Thoracic aorta (tissue), 2 donors: ENCODE data around the gene PKD1. TPM values are rescaled to one million over a fixed set of nuclear protein-coding genes. Genes with fewer than 3 reads are reported as not detected.

Experiments used
- ATAC-seq: fragments of 150-250 bp; one replicate; pipeline ENCODE4 v1.8.0; 2017; ENCODE audit warnings: low read depth; ENCODE audit not compliant: insufficient number of reproducible peaks, low FRiP score
- DNase-seq: peaks from one replicate; pipeline ENCODE4 v3.0.0-alpha.2; 2020; ENCODE audit warnings: low spot score
- H3K27ac ChIP-seq, 2 donors: fragments of 200-600 bp; sonication (generic); 1 replicate in 1 of 2; 2 replicates in 1 of 2; pipeline ENCODE4 v1.5.1; 2016; ENCODE audit warnings: mild to moderate bottlenecking in 2 of 2, moderate library complexity in 2 of 2
- H3K27me3 ChIP-seq: fragments of 200-600 bp; sonication (generic); replicated peaks from 2 replicates; pipeline ENCODE4 v1.6.0; 2016; ENCODE audit warnings: mild to moderate bottlenecking; ENCODE audit not compliant: insufficient read depth
- H3K36me3 ChIP-seq: fragments of 200-600 bp; sonication (generic); one replicate; pipeline ENCODE4 v1.5.1; 2016
- H3K4me1 ChIP-seq, 2 donors: fragments of 200-600 bp; sonication (generic); 1 replicate in 1 of 2; 2 replicates in 1 of 2; pipeline versions ENCODE4 v1.5.1 to v1.6.0; 2016; ENCODE audit warnings: low read depth in 2 of 2, mild to moderate bottlenecking in 1 of 2; ENCODE audit not compliant: control insufficient read depth in 1 of 2
- H3K4me3 ChIP-seq: fragments of 200-600 bp; sonication (generic); 2 replicates; pipeline ENCODE4 v1.5.1; 2016; ENCODE audit warnings: mild to moderate bottlenecking
- H3K9me3 ChIP-seq: fragments of 200-600 bp; sonication (generic); 2 replicates; pipeline ENCODE4 v1.5.1; 2016
- total RNA-seq, 2 donors: library from RNA; depleted of rRNA; stranded (reverse); fragments of >200 nt; gene quantifications; one replicate each; pipeline versions ENCODE4 v1.1.0 to v1.2.3, GENCODE V29; 2016
- TF ChIP-seq, protein P1 (sequence below): fragments of 200-600 bp; sonication (generic); IDR thresholded peaks from one replicate; pipeline ENCODE4 v1.5.1; 2019; ENCODE audit warnings: antibody characterized with exemption

The PKD1 gene
- total RNA-seq, 2 donors from 2014 or later: 838 to 1,071 TPM

DNA sequence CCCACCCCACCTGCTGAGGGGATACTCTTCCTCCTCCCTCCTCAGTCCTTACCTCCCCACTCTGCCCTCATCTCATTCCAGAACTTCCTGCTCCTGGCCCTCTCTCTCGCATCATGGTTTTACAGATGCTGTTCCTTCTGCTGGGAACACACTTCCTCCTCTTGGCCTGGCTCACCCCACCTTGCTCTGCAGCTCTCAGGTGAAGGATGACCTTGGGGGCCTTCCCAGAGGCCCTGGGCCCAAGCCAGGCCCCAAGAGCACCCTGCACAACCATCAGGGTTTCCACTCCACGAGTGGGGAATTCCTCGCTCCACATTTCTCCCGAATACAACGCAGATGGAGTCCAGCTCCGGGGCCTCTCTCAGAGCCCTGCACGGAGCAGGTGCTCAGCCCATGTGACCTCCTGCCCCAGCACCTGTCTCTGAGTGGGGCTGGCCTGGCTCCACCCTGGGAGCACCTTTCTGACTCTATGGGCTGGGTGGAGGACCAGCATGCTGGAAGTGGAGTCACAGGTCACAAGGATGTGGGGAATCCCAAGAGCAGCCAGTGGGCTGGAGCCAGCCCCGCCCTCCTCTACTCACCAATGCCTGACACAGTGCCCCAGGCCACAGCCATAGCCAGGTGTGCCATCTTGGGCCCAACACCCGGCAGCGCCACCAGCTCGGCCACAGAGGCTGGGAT, 92.6 kb downstream of the PKD1 start:
- DNase-seq (no peak), ATAC-seq (no peak)
- H3K27me3 ChIP-seq: no peaks in the 10 kb centered on the region
- H3K4me3 ChIP-seq: no peak overlapping the region
- peaks cover 11 to 39% of the 10 kb centered on the region in 2 donors for H3K4me1 ChIP-seq
- H3K27ac ChIP-seq: no peak overlapping the region
- TF ChIP-seq, protein P1, sequence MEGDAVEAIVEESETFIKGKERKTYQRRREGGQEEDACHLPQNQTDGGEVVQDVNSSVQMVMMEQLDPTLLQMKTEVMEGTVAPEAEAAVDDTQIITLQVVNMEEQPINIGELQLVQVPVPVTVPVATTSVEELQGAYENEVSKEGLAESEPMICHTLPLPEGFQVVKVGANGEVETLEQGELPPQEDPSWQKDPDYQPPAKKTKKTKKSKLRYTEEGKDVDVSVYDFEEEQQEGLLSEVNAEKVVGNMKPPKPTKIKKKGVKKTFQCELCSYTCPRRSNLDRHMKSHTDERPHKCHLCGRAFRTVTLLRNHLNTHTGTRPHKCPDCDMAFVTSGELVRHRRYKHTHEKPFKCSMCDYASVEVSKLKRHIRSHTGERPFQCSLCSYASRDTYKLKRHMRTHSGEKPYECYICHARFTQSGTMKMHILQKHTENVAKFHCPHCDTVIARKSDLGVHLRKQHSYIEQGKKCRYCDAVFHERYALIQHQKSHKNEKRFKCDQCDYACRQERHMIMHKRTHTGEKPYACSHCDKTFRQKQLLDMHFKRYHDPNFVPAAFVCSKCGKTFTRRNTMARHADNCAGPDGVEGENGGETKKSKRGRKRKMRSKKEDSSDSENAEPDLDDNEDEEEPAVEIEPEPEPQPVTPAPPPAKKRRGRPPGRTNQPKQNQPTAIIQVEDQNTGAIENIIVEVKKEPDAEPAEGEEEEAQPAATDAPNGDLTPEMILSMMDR: no peak
- H3K9me3 ChIP-seq: no peaks in the 10 kb centered on the region
- peaks cover 5% of the 10 kb centered on the region for H3K36me3 ChIP-seq

DNA sequence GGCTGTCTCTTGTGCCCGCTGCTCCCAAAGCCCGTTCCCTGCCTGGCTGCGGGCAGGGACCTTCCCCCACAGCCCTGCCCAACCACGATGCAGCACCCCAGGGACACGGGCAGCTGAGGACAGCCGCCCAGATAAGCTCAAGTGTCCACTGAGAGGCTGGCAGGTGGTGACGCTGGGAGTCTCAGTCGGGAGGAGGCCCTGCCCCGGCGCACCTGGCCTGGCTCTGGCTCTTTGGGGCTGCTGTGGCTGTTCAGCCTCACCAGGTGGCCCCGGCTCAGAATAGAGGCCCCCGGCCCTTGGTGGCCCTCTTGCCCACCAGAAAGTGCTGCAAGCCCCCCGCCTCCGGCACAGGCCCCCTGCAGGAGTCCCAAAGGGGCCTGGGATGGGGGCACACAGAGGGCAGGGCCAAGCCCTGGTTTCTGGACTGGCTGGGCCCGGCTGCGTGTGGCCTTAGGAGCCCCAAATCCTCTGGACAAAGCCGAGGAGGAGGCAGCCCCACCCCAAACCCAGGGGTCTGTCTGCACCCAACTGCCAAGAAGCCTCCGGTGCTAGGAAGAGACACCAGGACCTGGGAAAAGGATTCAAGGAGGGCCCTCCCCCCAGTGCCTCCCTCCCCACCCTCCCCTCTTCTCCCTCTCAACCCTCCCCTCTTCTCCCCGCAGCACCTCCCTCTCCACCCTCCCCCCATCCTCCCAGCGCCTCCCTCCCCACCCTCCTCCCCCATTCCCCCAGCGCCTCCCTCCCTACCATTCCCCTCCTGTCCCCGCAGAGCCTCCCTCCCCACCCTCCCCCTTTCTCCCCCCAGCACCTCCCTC, 93.3 kb downstream of the PKD1 start:
- peaks cover 11 to 40% of the 10 kb centered on the region in 2 donors for H3K4me1 ChIP-seq
- H3K27ac ChIP-seq: no peak overlapping the region
- no peaks in the 10 kb centered on the region for H3K27me3 ChIP-seq
- no peak overlapping the region for H3K4me3 ChIP-seq
- ATAC-seq: no peak
- TF ChIP-seq, protein P1: no peak
- H3K36me3 ChIP-seq: peaks cover 10% of the 10 kb centered on the region
- no peaks in the 10 kb centered on the region for H3K9me3 ChIP-seq
- no peak for DNase-seq

DNA sequence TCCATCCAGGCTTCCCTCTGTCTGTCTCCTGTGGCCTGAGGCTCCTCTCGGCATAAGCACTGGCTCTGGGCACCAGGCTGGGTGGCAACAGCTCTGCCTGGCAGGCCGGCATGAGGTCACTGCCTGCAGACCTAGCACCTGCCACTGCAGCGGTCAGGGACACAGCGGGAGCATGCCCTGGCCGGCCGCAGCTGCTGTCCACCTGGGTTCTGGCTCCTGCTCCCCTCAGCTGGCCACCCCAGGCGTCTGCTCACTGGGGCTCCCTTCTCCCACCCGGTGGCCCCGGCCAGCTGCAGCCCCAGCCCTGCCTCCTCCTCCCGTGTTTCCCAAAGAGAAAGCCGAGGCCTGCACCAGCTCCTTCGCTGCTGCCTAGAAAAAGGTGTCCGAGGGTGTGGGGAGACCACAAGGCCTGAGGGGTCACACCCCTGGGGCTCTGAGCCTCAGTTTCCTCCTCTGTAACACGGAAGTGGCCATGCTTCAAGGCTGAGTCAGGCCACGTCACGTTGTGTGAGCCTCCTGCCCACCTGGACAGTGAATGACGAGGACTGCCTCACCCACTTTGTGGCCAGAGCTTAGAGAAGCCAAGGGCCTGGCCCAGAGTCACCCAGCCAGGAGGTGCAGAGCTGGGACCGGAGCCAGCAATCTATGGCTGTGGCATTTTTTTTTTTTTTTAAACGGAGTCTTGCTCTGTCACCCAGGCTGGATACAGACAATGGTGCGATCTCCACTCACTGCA, 94.7 kb downstream of the PKD1 start:
- no peak for ATAC-seq
- peaks cover 14 to 40% of the 10 kb centered on the region in 2 donors for H3K4me1 ChIP-seq

DNA sequence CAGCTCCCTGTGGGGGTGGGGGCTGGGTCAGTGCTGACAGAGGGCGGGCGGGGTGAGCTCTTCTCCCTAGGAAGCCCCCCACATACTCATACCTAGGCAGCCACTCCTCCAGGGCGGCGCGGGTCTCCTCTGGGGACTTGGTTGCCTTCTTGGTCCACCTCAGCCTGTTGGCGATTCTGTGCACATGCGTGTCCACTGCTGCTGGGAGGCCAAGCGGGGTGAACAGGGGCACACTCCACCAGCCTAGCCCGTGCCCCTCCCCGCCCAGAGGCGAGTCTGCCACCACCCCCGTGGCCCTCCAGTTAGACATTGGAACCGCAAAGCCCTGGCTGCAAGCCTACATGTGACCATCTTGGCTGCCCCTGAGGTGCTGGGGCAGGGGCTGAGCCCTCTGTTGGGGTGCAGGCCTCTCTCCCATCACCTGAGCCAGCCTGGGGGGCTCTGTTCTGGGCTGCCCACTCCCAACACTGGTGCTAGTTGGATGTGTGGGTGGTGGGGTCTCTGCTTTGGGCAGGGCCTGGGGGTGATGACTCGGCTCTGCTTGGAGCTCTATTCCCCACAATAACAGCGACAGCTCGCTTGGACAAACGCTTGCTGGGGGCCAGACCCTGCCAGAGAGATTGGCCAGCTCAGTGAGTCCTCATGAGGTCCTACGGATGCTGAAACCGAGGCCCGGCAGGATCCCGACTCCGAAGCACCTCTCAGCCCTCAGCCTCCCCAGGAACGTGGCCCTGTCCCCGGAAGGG, 95.5 kb downstream of the PKD1 start:
- ATAC-seq (no peak), DNase-seq (no peak)
- H3K27ac ChIP-seq: no peak overlapping the region
- no peaks in the 10 kb centered on the region for H3K27me3 ChIP-seq
- peaks cover 17 to 44% of the 10 kb centered on the region in 2 donors for H3K4me1 ChIP-seq
- TF ChIP-seq, protein P1: no peak
- H3K4me3 ChIP-seq: no peak overlapping the region
- H3K9me3 ChIP-seq: no peaks in the 10 kb centered on the region
- peaks cover 16% of the 10 kb centered on the region for H3K36me3 ChIP-seq

More for the DNA sequence above, 94.7 kb downstream of the PKD1 start:
- Histone ChIP-seq H3K27ac (no peak overlapping the region), H3K9me3 (no peaks in the 10 kb centered on the region), H3K36me3 (peaks cover 16% of the 10 kb centered on the region), H3K27me3 (no peaks in the 10 kb centered on the region), H3K4me3 (no peak overlapping the region)
- TF ChIP-seq, protein P1: no peak
- no peak for DNase-seq
